HepG2 (cell line): Measurements from ENCODE around the gene PRM3. TPM values are rescaled to one million over a fixed set of nuclear protein-coding genes. Genes with fewer than 3 reads are reported as not detected.
A peak's percentile ranks its signal among the peaks of the same experiment; 100 is the strongest.

Experiments used
- DPF2 ChIP-seq: sonication (generic); formaldehyde crosslinking; IDR thresholded peaks from 2 replicates; pipeline ENCODE4 v1.4.0; 2020; ENCODE audit warnings: mild to moderate bottlenecking, low read depth, missing genetic modification reagents, borderline replicate concordance
- HNF1B ChIP-seq: sonication (generic); formaldehyde crosslinking; IDR thresholded peaks from 2 replicates; pipeline ENCODE4 v1.5.1; 2020; ENCODE audit warnings: mild to moderate bottlenecking, moderate library complexity, missing genetic modification reagents
- HNF4G ChIP-seq, 2 experiments: sonication (generic) in 1 of 2; formaldehyde crosslinking in 1 of 2; IDR thresholded peaks; 2 replicates each; pipeline versions ENCODE4 v1.4.0 to v1.6.1; 2011 to 2020; ENCODE audit warnings: borderline replicate concordance in 2 of 2, low read depth in 2 of 2, mild to moderate bottlenecking in 2 of 2, low read length in 1 of 2, missing genetic modification reagents in 1 of 2, moderate library complexity in 1 of 2
- KDM4B ChIP-seq: sonication (generic); formaldehyde crosslinking; IDR thresholded peaks from 2 replicates; pipeline ENCODE4 v1.4.0; 2020; ENCODE audit warnings: missing genetic modification reagents
- U2AF1 ChIP-seq: fragments of 200-400 bp; formaldehyde crosslinking; optimal IDR thresholded peaks from 2 replicates; pipeline ENCODE3; 2017; ENCODE audit warnings: mild to moderate bottlenecking, low read depth, low read length
- ZBTB38 ChIP-seq: sonication (generic); formaldehyde crosslinking; IDR thresholded peaks from 2 replicates; pipeline ENCODE4 v1.5.1; 2020; ENCODE audit warnings: mild to moderate bottlenecking, missing genetic modification reagents
- ZBTB39 ChIP-seq: sonication (generic); formaldehyde crosslinking; IDR thresholded peaks from 2 replicates; pipeline ENCODE4 v1.5.0; 2020; ENCODE audit warnings: missing genetic modification reagents
- ZGPAT ChIP-seq: IDR thresholded peaks from 2 replicates; pipeline ENCODE4 v1.6.1; 2016; ENCODE audit warnings: mild to moderate bottlenecking
- ZNF432 ChIP-seq: sonication (generic); formaldehyde crosslinking; IDR thresholded peaks from 2 replicates; pipeline ENCODE4 v1.5.0; 2020; ENCODE audit warnings: missing genetic modification reagents, mild to moderate bottlenecking, borderline replicate concordance
- ZSCAN25 ChIP-seq: sonication (generic); formaldehyde crosslinking; IDR thresholded peaks from 2 replicates; pipeline ENCODE4 v1.8.0; 2022; ENCODE audit warnings: mild to moderate bottlenecking, missing genetic modification reagents
- polyA plus RNA-seq, 8 experiments: library from polyadenylated mRNA; depleted of rRNA in 3 of 8; stranded (reverse) in 7 of 8; unstranded in 1 of 8; fragments of >200 nt; fragmentation: Illumina TruSeq in 4 of 8; extraction: Trizol in 4 of 8; gene quantifications; 2 replicates each; pipeline versions ENCODE4 v1.2.1 to v1.2.3, GENCODE V29; 2011 to 2016; ENCODE audit warnings: low read depth in 4 of 8, missing spikeins in 1 of 8, mixed read lengths in 1 of 8; ENCODE audit not compliant: insufficient read depth in 1 of 8
- total RNA-seq, 5 experiments: library from RNA; depleted of rRNA; stranded (reverse); fragments of >200 nt; fragmentation: Illumina TruSeq; extraction: Trizol; gene quantifications; 2 replicates each; pipeline ENCODE4 v1.2.3, GENCODE V29; 2016; ENCODE audit warnings: low read depth in 1 of 5
- TF ChIP-seq, protein P1 (sequence below): sonication (generic); formaldehyde crosslinking; IDR thresholded peaks from 2 replicates; pipeline ENCODE4 v1.8.0; 2022; ENCODE audit warnings: mild to moderate bottlenecking, missing genetic modification reagents; ENCODE audit not compliant: insufficient replicate concordance
- TF ChIP-seq, protein P2 (sequence below): sonication (generic); formaldehyde crosslinking; IDR thresholded peaks from 2 replicates; pipeline ENCODE4 v1.5.0; 2020; ENCODE audit warnings: missing genetic modification reagents, mild to moderate bottlenecking, borderline replicate concordance
- TF ChIP-seq, protein P3 (sequence below): sonication (generic); formaldehyde crosslinking; IDR thresholded peaks from 2 replicates; pipeline ENCODE4 v1.4.0; 2020; ENCODE audit warnings: mild to moderate bottlenecking, missing genetic modification reagents, borderline replicate concordance

PRM3 gene
- total and polyA plus RNA-seq, 2 of the 13 experiments (the other 11 are each of a cell fraction or from before 2014, with no cell fraction given) = not detected

DNA sequence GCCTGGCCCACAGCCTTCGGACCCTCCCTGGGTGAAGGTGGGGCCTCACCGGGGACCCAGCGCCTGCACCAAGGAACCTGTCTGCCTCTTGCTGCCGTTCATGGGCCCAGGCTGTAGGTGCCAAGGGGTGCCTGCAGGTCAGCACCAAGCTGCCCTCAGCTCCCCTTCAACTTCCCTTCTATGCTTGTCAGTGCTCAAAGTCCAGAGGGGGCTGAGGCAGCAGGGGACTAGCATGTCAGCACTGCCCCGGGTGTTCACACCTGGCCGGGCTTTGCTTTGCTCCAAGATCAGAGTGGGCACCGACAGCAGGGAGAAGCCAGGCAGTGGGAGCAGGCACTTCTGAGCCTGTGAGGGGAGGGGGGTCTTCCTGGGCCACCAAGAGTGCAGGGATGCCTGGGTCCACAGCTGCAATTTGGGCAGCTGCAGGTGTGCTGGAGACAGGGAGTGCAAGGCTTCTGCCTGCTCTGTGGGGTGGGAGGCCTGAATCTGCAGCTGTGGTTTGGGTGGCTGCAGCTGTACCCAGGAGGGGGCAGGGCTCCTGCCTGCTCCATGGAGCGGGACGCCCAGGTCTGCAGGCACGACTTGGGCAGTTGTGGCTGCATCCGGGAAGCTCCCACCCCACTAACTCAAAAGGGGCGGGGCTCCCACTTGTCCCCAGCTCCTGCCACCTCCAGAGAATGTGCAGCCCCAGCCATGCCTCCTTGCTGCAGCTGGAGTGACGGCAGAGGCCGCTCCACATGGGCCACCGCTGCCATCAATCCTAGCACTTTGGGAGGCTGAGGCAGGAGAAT lies 35.3 kb upstream of the PRM3 start (continued):
- peak; percentile 19; the same call in 1 of the 2 replicates for TF ChIP-seq HNF1B (CRISPR knock-in tag)
- no peak for TF ChIP-seq ZNF432 (CRISPR knock-in tag)
- TF ChIP-seq ZGPAT = peak; percentile 74
- no peak for TF ChIP-seq U2AF1
- TF ChIP-seq, protein P1, sequence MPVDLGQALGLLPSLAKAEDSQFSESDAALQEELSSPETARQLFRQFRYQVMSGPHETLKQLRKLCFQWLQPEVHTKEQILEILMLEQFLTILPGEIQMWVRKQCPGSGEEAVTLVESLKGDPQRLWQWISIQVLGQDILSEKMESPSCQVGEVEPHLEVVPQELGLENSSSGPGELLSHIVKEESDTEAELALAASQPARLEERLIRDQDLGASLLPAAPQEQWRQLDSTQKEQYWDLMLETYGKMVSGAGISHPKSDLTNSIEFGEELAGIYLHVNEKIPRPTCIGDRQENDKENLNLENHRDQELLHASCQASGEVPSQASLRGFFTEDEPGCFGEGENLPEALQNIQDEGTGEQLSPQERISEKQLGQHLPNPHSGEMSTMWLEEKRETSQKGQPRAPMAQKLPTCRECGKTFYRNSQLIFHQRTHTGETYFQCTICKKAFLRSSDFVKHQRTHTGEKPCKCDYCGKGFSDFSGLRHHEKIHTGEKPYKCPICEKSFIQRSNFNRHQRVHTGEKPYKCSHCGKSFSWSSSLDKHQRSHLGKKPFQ = peak; percentile 100
- peak; percentile 88; the same call in 1 of the 2 replicates for TF ChIP-seq ZBTB39 (CRISPR knock-in tag)
- peak; percentile 63 for TF ChIP-seq ZBTB38 (CRISPR knock-in tag)
- TF ChIP-seq ZSCAN25 = peak; percentile 74; the same call in 1 of the 2 replicates
- TF ChIP-seq KDM4B (CRISPR knock-in tag) = peak; percentile 38; the same call in 1 of the 2 replicates
- TF ChIP-seq HNF4G (IDR thresholded peaks at IDR 0.05; ENCODE audit: borderline replicate concordance, low read depth, low read length) = peak; percentile 73
- peak; percentile 44; the same call in 1 of the 2 replicates for TF ChIP-seq HNF4G (CRISPR knock-in tag; IDR thresholded peaks at IDR 0.05; ENCODE audit: borderline replicate concordance, low read depth)
- TF ChIP-seq, protein P2, sequence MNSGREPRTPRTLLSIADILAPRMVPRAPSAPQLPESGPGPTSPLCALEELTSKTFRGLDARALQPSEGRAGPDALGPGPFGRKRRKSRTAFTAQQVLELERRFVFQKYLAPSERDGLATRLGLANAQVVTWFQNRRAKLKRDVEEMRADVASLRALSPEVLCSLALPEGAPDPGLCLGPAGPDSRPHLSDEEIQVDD (CRISPR knock-in tag) = 0 out of 2 replicates have a peak, but pooled peaks have one; percentile 61
- peak; percentile 49; the same call in 1 of the 2 replicates for TF ChIP-seq DPF2
- TF ChIP-seq, protein P3, sequence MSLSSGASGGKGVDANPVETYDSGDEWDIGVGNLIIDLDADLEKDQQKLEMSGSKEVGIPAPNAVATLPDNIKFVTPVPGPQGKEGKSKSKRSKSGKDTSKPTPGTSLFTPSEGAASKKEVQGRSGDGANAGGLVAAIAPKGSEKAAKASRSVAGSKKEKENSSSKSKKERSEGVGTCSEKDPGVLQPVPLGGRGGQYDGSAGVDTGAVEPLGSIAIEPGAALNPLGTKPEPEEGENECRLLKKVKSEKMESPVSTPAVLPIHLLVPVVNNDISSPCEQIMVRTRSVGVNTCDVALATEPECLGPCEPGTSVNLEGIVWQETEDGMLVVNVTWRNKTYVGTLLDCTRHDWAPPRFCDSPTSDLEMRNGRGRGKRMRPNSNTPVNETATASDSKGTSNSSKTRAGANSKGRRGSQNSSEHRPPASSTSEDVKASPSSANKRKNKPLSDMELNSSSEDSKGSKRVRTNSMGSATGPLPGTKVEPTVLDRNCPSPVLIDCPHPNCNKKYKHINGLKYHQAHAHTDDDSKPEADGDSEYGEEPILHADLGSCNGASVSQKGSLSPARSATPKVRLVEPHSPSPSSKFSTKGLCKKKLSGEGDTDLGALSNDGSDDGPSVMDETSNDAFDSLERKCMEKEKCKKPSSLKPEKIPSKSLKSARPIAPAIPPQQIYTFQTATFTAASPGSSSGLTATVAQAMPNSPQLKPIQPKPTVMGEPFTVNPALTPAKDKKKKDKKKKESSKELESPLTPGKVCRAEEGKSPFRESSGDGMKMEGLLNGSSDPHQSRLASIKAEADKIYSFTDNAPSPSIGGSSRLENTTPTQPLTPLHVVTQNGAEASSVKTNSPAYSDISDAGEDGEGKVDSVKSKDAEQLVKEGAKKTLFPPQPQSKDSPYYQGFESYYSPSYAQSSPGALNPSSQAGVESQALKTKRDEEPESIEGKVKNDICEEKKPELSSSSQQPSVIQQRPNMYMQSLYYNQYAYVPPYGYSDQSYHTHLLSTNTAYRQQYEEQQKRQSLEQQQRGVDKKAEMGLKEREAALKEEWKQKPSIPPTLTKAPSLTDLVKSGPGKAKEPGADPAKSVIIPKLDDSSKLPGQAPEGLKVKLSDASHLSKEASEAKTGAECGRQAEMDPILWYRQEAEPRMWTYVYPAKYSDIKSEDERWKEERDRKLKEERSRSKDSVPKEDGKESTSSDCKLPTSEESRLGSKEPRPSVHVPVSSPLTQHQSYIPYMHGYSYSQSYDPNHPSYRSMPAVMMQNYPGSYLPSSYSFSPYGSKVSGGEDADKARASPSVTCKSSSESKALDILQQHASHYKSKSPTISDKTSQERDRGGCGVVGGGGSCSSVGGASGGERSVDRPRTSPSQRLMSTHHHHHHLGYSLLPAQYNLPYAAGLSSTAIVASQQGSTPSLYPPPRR (CRISPR knock-in tag) = no peak; the same call in 1 of the 2 replicates
